ENCODE data around the gene CDKAL1. TPM values are rescaled to one million over a fixed set of nuclear protein-coding genes. Genes with fewer than 3 reads are reported as not detected.

CDKAL1 gene
- total and polyA plus RNA-seq, 2 donors (not counting 3 experiments of a cell fraction or from before 2014, with no cell fraction given): 6.1 to 20.5 TPM

DNA sequence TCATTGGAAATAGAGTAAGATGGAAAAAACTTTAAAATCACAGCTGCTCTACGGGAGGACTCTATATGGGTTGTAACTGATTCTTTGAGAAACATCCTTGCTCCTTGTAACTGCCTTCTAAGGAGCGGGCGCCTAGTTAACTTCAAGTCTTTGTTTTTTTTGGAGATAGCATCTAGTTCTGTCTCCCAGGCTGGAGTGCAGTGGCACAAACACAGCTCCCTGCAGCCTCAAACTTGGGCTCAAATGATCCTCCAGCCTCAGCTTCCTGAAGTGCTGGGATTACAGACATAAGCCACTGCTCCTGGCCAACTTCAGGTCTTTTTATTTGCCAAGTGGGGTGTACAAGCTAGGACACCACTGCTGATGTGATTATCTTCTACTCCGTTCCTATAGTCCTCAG is 552.9 kb downstream of the CDKAL1 start:
- no peak overlapping the region for H3K27ac ChIP-seq (ENCODE audit: insufficient read depth, low read depth, low read length)
- FAIRE-seq: no peak
- H3K9ac ChIP-seq (replicated peaks; ENCODE audit: extremely low read depth, insufficient read depth, low read length): no peak overlapping the region
- BruUV-seq (replicated peaks): no TSS peak
- no peaks in the 10 kb centered on the region for H3K9me3 ChIP-seq (replicated peaks; ENCODE audit: control insufficient read depth, insufficient read depth, low read length)
- H3K27me3 ChIP-seq (ENCODE audit: control insufficient read depth in 2 of 2, insufficient read depth in 2 of 2, low read length in 2 of 2): no peaks in the 10 kb centered on the region
- no peaks in the 10 kb centered on the region for H4K20me1 ChIP-seq (replicated peaks; ENCODE audit: control insufficient read depth, extremely low read depth, insufficient read depth, low read length)
- no peaks in the 10 kb centered on the region for H3K4me1 ChIP-seq (ENCODE audit: control insufficient read depth, extremely low read depth, insufficient read depth, low read length)
- no peak overlapping the region for H3K4me2 ChIP-seq (ENCODE audit: insufficient read depth, low read length)
- no peak for DNase-seq (ENCODE audit: low read depth, low spot score)
- intact Hi-C loops (cut with micrococcal nuclease) (no loop called here), dilution Hi-C loops (cut with MboI; ENCODE audit: extremely low pct_ligation_motif_present, low sequenced_read_pairs) (no loop called here)
- H3K36me3 ChIP-seq (ENCODE audit: control insufficient read depth in 2 of 2, extremely low read depth in 1 of 2, insufficient read depth in 2 of 2, low read length in 2 of 2): no peaks in the 10 kb centered on the region
- no peaks in the 10 kb centered on the region for H3K9me1 ChIP-seq (replicated peaks; ENCODE audit: control insufficient read depth, extremely low read depth, insufficient read depth, low read length)
- CTCF ChIA-PET: no interaction called here
- no peaks in the 10 kb centered on the region for H3K79me2 ChIP-seq (ENCODE audit: control insufficient read depth, insufficient read depth, low read length)
- POLR2A ChIA-PET: no interaction called here
- no peak overlapping the region for H3K4me3 ChIP-seq (replicated peaks in 1 of 3; ENCODE audit: insufficient read depth in 1 of 3, low read depth in 1 of 3, low read length in 3 of 3)
- TF ChIP-seq POLR2AphosphoS5 (IDR thresholded peaks at IDR 0.05; ENCODE audit: insufficient read depth, low read depth, low read length) (no peak), EZH2 (IDR thresholded peaks at IDR 0.05; ENCODE audit: borderline replicate concordance, low read depth, low read length, severe bottlenecking) (no peak), JUN (IDR thresholded peaks at IDR 0.05; ENCODE audit: borderline replicate concordance, insufficient read depth, insufficient read length, low read depth) (no peak), FOS (IDR thresholded peaks at IDR 0.05; ENCODE audit: borderline replicate concordance, insufficient read depth, low read length) (no peak)
- TF ChIP-seq, protein P1, sequence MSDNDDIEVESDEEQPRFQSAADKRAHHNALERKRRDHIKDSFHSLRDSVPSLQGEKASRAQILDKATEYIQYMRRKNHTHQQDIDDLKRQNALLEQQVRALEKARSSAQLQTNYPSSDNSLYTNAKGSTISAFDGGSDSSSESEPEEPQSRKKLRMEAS (IDR thresholded peaks at IDR 0.05; ENCODE audit: insufficient read depth, insufficient read length): no peak
- H2AFZ ChIP-seq (ENCODE audit: low read depth, low read length): no peak overlapping the region

DNA sequence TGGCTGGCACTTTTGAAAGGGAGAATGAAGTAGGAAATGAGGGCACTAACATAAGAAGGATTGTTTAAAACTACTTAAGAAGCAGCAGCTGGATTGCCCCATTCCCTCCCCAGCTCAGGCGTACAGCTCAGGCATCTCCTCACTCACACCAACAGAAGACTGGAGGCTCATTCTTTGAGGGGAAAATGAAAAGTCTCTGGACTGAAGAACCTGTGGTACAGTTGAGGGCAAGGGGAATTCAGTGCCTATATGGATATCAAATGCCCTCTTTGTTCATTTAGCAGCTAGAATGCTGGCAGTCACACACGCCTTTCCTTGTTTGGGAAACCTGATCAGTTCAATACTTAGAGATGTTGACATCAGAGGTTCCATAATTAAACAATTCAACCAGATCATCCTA is 557.2 kb downstream of the CDKAL1 start:
- no peak for FAIRE-seq
- ChIA-PET POLR2A (no interaction called here), CTCF (interaction anchor here (0.8 kb wide), 1 partner anchor 10 kb away, joined by 3 read pairs; no protein-coding TSS in a partner anchor)

More for the DNA sequence above, 557.2 kb downstream of the CDKAL1 start:
- H3K9me3 ChIP-seq (replicated peaks; ENCODE audit: control insufficient read depth, insufficient read depth, low read length): no peaks in the 10 kb centered on the region
- dilution Hi-C loops (cut with MboI; ENCODE audit: extremely low pct_ligation_motif_present, low sequenced_read_pairs): no loop called here
- H3K4me1 ChIP-seq (ENCODE audit: control insufficient read depth, extremely low read depth, insufficient read depth, low read length): no peaks in the 10 kb centered on the region
- H3K9me1 ChIP-seq (replicated peaks; ENCODE audit: control insufficient read depth, extremely low read depth, insufficient read depth, low read length): no peaks in the 10 kb centered on the region
- DNase-seq (ENCODE audit: low read depth, low spot score): no peak
- BruUV-seq (replicated peaks): no TSS peak
- TF ChIP-seq, protein P2, sequence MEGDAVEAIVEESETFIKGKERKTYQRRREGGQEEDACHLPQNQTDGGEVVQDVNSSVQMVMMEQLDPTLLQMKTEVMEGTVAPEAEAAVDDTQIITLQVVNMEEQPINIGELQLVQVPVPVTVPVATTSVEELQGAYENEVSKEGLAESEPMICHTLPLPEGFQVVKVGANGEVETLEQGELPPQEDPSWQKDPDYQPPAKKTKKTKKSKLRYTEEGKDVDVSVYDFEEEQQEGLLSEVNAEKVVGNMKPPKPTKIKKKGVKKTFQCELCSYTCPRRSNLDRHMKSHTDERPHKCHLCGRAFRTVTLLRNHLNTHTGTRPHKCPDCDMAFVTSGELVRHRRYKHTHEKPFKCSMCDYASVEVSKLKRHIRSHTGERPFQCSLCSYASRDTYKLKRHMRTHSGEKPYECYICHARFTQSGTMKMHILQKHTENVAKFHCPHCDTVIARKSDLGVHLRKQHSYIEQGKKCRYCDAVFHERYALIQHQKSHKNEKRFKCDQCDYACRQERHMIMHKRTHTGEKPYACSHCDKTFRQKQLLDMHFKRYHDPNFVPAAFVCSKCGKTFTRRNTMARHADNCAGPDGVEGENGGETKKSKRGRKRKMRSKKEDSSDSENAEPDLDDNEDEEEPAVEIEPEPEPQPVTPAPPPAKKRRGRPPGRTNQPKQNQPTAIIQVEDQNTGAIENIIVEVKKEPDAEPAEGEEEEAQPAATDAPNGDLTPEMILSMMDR (IDR thresholded peaks at IDR 0.05; ENCODE audit: extremely low read depth in 1 of 2, insufficient read depth in 1 of 2, low read depth in 1 of 2, low read length in 2 of 2): no peak
- TF ChIP-seq POLR2AphosphoS5 (IDR thresholded peaks at IDR 0.05; ENCODE audit: insufficient read depth, low read depth, low read length) (no peak), GATA2 (IDR thresholded peaks at IDR 0.05; ENCODE audit: insufficient read depth, insufficient read length, low read depth, low read length) (no peak), POLR2A (IDR thresholded peaks at IDR 0.05; ENCODE audit: low read depth, low read length) (no peak), JUN (IDR thresholded peaks at IDR 0.05; ENCODE audit: borderline replicate concordance, insufficient read depth, insufficient read length, low read depth) (no peak), FOS (IDR thresholded peaks at IDR 0.05; ENCODE audit: borderline replicate concordance, insufficient read depth, low read length) (no peak), EZH2 (IDR thresholded peaks at IDR 0.05; ENCODE audit: borderline replicate concordance, low read depth, low read length, severe bottlenecking) (no peak), MYC (IDR thresholded peaks at IDR 0.05; ENCODE audit: low read depth, low read length) (no peak)
- TF ChIP-seq, protein P1 (IDR thresholded peaks at IDR 0.05; ENCODE audit: insufficient read depth, insufficient read length): no peak
- no peaks in the 10 kb centered on the region for H3K27me3 ChIP-seq (ENCODE audit: control insufficient read depth in 2 of 2, insufficient read depth in 2 of 2, low read length in 2 of 2)
- no peak overlapping the region for H3K27ac ChIP-seq (ENCODE audit: insufficient read depth, low read depth, low read length)
- no peak overlapping the region for H3K4me3 ChIP-seq (replicated peaks in 1 of 3; ENCODE audit: insufficient read depth in 1 of 3, low read depth in 1 of 3, low read length in 3 of 3)
- no peaks in the 10 kb centered on the region for H3K36me3 ChIP-seq (ENCODE audit: control insufficient read depth in 2 of 2, extremely low read depth in 1 of 2, insufficient read depth in 2 of 2, low read length in 2 of 2)
- no peaks in the 10 kb centered on the region for H3K79me2 ChIP-seq (ENCODE audit: control insufficient read depth, insufficient read depth, low read length)
- H3K9ac ChIP-seq (replicated peaks; ENCODE audit: extremely low read depth, insufficient read depth, low read length): no peak overlapping the region
- no peak overlapping the region for H3K4me2 ChIP-seq (ENCODE audit: insufficient read depth, low read length)
- no peaks in the 10 kb centered on the region for H4K20me1 ChIP-seq (replicated peaks; ENCODE audit: control insufficient read depth, extremely low read depth, insufficient read depth, low read length)
- intact Hi-C loops (cut with micrococcal nuclease): no loop called here
- no peak overlapping the region for H2AFZ ChIP-seq (ENCODE audit: low read depth, low read length)
